Fibroblast of pulmonary artery (primary cell): Measurements from ENCODE around the gene UCKL1.

Experiments
- DNase-seq: peaks from one replicate; pipeline ENCODE4 v3.0.0-alpha.2; 2010; ENCODE audit warnings: low read depth
- H3K4me3 ChIP-seq: replicated peaks from 2 replicates; pipeline ENCODE4 v1.5.1; 2011; ENCODE audit warnings: low read depth, mild to moderate bottlenecking, control low read depth, low read length, moderate library complexity
- TF ChIP-seq, protein P1 (sequence below): IDR thresholded peaks from 2 replicates; pipeline ENCODE4 v1.5.1; 2011; ENCODE audit warnings: mild to moderate bottlenecking, control low read depth, low read length, inconsistent platforms; ENCODE audit errors: missing control alignments

The UCKL1 gene

DNA sequence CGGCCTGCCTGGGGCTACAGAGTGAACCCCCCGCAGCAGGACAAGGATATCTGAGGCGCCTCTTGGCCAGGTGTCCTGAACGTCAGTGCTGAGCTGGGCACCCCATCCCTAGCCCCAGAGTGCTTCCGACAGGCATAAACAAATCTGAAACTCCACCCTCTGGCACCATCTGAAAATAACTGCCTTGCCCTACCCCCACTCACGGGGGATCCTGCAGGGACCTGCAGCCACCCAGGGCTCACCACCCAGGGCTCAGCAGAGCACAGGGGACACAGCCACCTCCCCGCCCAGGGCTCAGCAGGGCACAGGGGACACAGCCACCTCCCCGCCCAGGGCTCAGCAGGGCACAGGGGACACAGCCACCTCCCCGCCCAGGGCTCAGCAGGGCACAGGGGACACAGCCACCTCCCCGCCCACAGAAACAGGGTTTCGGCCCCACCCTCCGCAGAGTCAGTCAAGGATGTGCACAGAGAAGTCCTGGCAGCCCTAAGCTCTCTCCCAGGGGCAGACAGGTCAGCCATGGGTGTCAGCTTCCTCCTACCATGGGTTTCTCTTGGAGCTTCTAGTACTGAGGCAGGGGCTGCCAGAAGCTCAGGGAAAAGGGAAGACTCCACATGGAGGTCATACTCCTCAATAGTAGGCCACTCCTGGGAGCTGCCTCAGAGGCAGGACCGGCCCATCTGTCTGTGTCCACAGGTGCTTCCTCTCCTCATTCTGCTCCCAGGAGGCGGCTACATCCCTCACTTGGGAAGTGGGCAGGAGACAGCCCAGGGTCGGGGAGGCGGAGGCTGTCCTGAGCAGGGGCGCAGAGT is 4.6 kb downstream of the UCKL1 start:
- H3K4me3 ChIP-seq: no peak overlapping the region
- TF ChIP-seq, protein P1, sequence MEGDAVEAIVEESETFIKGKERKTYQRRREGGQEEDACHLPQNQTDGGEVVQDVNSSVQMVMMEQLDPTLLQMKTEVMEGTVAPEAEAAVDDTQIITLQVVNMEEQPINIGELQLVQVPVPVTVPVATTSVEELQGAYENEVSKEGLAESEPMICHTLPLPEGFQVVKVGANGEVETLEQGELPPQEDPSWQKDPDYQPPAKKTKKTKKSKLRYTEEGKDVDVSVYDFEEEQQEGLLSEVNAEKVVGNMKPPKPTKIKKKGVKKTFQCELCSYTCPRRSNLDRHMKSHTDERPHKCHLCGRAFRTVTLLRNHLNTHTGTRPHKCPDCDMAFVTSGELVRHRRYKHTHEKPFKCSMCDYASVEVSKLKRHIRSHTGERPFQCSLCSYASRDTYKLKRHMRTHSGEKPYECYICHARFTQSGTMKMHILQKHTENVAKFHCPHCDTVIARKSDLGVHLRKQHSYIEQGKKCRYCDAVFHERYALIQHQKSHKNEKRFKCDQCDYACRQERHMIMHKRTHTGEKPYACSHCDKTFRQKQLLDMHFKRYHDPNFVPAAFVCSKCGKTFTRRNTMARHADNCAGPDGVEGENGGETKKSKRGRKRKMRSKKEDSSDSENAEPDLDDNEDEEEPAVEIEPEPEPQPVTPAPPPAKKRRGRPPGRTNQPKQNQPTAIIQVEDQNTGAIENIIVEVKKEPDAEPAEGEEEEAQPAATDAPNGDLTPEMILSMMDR: no peak
- no peak for DNase-seq

DNA sequence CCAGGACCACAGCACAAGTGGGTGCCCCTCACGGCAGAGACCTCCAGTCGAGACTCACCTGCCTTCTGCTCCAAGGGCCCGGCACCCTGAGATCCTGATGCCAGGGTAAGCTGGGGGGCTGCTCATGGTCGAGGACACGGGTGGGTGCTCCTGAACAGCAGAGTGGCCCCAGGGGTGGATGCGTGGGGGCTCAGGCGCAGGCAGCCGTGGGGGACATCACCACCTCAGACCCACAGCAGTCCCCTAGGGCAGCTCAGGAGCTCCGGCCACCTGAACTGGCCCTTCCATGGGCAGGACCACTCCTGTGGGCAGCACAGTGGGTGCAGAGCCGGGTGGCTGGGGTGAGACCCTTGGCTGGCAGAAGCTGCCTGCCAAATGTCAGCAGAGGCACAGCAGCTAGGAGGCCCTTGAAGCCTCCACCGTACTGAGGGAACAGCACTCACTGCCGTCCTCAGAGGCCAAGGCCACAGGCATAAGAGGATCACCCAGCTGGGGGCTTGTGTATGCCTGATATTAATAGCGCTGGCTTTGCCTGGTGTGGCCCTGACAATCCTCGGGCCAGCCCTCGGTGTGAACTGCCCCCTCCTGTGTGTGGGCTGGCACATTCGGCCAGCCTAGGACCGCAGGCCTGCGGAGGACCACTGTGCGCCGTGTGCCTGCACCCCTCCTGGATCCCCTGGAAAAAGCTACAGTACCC is 5.4 kb downstream of the UCKL1 start:
- TF ChIP-seq, protein P1: no peak
- H3K4me3 ChIP-seq: no peak overlapping the region
- DNase-seq: no peak

DNA sequence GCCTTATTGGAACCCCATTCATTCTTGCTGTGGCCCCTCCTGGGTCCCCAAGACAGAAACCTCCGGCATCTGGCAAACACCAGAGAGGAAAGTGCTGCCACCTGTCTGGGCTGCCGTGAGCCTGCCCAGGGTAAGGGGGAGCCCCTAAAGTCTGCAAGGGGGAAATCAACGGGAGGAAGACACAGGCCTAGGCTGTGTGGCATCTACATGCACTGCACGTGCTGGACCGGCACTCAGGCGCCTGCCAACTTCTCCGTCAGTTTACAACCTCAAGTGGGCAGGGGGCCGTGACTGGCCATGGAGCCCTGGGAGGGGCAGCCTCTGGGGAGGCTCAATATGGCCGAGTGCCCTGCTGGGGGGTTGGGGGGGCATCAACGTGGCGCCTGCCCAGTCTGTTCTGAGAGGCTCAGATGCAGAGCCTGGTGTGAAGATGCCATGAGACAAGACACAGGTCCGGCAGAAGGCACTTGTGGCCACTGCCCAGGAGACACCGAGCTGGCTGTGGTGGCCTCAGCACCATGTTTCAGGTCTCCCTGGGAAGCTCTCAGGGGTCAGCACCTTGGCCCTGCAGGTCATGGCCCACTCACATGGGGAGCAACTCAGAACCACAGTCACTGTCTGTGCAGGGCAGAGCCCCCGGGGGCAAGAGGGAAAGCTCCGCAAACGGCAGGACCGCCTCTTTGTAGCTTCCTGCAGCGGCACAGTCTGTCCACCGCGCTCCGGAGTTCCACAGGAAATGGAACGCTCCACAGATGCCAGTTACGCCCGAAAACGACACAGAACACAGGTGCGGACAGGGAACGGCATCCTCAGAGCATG is 8.4 kb downstream of the UCKL1 start:
- TF ChIP-seq, protein P1: no peak
- DNase-seq: no peak
- no peak overlapping the region for H3K4me3 ChIP-seq

DNA sequence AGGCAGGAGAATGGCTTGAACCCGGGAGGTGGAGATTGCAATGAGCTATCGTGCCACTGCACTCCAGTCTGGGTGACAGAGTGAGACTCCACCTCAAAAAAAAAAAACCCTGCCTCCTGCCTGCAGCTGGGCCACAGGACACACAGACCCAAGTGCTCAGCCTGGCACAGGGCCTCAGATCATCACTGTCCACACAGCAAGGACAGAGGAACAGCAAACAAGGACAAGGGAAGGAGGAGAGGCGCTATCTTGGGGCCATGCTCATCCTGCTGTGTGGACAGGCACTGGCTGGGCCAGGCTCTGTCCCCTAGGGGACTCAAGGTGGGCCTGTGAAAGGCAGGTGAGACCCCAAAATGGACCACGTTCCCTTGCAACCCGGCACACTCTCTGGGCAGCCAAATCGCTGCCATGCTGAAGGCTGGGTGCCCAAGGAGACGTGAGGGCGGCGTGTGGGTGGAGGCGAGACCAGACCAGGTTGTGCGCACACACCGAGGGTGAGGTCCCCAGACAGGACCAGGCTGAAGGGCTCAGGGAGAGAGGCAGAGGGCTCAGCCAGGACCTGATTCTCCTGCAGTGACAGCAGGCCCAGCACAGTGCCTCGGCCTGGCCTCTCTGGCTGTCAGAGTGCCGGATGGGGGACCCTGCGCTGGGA is 9.1 kb downstream of the UCKL1 start:
- TF ChIP-seq, protein P1: no peak
- no peak overlapping the region for H3K4me3 ChIP-seq
- DNase-seq: no peak

DNA sequence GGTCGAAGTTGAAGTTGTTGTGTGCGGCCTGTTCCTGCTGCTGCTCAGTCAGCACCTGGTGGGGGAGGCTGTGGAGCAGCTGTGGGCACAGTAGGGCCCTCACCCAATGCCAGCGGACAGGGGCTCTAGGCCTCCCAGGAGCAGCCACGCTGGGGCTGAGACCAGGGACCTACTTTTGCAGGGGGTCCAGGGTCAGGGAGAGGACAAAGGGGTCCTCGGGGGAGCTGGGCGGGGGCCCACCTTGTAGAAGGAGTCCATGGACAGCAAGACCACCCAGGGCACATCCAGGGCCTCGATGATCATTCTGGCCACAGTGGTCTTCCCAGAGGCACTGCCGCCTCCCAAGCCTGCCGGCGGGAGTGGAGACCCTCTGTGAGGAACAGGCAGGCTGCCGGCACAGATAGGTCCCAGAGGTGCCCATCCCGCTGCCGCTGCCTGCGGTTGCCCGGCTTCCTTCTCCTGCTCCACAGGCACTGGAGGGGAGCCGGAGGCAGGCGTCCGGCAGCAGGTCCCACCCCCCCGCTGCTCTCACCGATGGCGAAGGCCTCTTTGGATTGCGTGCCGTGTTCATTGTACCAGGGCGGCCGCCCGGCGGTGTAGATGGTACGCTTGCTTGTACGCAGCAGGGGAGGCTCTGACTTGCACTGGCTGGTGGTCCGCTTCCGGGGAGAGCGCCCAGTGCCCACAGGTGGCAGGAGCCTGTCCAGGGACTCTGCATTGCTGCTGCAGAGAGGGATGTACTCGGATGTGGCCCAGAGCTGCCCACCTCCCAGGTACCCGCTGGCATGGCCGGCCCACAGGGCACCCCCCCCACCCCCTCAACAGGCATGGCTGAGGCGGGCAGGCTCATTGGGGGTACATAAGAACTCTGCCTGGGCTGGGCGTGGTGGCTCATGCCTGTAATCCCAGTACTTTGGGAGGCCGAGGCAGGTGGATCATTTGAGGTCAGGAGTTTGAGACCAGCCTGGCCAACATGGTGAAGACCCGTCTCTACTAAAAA is 10.0 kb downstream of the UCKL1 start:
- DNase-seq: no peak
- TF ChIP-seq, protein P1: no peak
- H3K4me3 ChIP-seq: no peak overlapping the region
